Endometrium (tissue), 2 donors: ENCODE measurements around the gene RABAC1.
A peak's percentile ranks its signal among the peaks of the same experiment; 100 is the strongest.
"Not testable (repeated sequence)": the region's sequence is repeated elsewhere in the genome, so short reads cannot be mapped to it uniquely, and the experiment has no call there.

Experiments
- FAIRE-seq: peaks from 2 replicates; lab custom pipeline; 2012; peaks lifted over from hg19 to GRCh38; lab: Jason Lieb, UNC
- donor health status: control.
- donor health status: control.

Gene RABAC1, protein sequence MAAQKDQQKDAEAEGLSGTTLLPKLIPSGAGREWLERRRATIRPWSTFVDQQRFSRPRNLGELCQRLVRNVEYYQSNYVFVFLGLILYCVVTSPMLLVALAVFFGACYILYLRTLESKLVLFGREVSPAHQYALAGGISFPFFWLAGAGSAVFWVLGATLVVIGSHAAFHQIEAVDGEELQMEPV

DNA sequence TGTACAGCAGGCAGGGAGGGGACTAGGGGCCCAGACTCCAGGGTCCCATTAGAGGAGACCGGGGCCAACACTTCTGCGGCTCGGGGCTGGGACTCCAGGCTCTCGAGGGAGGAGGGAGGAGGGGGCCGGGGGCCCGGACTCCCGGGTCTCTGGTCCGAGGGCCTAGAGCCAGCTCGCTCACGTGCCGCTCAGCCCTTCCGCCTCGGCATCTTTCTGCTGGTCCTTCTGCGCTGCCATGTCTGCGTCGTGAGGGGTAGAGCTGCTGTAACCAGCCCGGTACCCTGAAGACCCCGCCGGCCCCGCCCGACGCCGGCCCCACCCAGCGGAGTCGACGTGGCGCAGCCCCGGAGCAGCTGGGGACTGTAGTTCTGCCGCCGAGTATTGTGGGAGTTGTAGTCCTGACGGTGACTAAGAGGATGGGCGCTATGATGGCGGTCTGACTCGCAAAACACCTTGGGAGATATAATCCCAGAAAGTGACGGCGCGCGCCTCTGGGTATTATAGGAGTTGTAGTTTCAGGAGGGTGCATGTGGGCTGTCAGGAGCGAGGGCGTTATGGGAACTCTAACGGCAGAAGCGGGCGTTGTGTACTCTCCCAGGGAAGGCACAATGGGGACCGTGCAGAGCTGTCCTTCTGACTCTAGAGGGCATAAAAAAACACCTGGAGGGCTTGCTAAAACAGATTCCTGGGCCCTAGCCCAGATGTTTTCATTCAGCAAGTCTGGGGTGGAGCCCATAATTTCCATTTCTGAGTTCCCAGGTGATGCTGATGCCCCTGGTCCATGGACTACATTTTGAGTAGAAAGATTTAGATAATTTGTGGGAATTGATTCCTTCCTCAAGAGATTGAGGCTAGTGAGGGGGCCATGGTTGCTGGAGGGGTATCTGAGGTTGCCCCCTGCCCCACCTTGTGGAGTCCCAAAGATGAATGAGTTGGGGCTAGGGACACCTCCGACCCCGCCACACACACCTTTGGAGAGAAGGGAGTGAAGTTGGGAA lies at the start of gene RABAC1:
Gene RABAC1 (minus strand): TSS at position 266 of the 998 bp plus-strand sequence. CDS start 29 bp downstream, at position 237.
- FAIRE-seq, result peak; percentile 45

DNA sequence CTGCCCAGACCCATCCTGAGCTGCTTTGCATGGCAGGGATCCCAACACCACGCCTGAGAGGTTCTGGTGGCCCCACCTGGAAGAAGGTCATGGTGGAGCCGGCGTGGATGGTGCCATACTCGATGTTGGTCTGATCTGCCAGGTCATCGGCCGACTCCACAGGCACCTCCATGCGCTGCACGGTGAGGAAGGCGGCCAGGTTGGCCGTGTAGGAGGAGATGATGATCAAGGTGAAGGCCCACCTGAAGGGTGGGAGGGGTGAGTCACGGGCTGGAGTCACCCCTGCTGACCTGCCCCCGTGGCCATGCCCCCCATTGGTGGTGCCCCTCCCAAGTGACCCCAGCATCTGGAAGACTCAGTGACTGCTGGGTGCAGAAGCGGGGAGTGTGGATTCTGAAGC lies 47.4 kb upstream of the RABAC1 start:
- FAIRE-seq, result no peak

DNA sequence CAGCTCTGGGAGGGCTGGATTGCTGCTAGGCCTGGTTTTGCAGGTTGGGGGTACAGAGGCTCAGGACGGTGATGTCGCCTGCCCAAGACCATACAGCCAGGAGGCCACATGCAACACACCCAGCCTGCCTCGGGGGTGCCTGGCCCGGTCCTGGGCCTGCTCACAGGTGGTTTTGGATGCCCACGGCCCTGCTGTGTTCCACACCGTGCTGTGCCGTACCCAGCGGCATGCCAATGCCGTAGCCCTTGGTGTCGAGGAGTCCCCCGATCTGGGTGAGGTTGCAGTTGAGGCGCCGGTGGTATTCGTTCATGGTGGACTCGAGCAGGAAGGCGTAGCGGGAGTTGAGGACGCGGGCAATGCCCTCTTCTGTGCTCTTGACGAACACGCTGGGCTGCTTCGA lies 46.4 kb upstream of the RABAC1 start:
- no peak for FAIRE-seq

DNA sequence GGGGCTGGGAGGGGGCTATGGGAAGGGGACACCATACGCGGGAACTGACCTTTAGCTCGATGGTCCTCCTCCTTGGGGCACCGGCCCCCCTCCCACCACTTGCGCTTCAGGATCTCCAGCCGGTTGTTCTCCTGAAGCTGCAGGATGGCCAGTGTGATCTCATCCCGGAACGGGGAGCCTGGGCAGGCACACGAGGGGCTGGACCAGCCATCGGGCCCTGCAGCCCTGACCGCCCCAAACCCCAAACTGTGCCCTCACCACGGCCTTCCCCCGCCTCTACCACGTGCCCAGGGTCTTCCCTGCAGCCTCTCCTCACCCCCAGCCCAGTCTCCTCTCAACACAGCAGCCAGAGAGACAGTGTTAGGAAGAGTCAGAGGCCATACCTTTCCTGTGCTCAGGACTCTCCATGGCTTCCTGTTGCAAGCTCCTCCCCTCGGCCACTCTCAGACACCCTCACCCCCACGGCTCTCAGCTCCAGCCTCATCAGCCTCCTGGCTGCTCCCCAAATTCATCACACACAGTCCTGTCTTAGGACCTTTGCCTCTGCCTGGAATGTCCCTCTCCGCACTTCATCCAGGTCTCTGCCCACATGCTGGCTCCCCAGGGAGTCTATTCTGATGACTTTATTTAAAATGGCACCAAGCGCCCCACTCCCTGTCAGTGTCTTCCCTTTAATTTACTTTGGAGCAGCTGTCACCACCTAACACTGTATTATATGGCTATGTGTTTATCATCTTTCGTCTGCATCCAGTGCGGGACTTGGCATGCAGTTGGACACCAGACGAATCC lies 44.6 kb upstream of the RABAC1 start:
- no peak for FAIRE-seq

DNA sequence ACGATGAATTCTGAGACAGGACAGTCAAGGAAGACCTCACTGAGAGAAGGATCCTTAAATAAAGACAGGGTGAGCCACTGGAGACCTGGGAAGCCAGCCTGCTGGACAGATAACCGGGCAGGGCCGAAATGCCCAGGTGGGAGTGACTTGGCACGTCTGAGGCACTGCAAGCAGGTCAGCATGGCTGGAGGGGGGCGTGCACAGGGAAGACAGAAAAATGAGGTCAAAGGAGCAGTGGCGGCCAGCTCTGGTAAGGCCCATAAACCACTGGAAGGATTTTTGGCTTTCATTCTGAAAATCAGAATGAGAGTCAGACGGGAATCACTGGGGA lies 40.7 kb upstream of the RABAC1 start:
- no peak for FAIRE-seq

DNA sequence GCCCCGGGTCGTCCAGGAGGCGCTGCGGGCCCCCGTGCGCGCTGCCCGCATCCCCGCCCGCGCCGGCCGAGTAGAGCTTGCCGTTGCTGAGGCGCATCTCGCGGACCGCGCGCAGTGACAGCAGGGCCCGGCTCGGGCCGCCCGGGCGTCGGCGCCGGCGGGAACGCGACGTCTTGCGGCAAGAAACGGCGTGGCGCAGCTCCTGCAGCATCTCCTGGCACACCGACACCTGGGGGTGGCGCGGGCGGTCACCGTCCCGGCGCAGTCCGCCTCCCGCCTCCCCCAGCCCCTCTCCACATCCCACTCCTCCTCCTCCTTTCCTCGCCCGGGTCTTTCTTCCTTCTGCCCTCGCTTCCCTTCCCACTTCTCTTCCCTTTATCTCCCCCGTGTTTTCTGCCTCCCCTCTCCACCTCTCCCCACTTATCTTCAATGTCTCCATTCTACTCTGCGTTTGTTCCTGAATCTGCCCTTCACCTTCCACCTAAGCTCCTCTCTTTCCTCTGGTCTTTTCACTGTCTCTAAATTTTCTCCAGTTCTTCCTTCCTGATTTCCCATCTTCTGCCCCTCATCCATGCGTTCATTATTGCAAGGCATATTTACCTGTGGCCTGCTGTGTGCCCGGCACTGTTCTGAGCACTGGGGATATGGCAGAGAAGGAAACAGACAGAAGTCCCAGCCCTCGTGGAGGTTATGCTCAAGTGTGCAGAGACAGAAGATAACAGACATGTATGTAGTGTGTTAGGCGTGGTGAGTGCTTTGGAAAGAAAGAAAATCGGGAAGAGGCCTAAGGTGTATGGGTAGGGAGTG lies 40.2 kb upstream of the RABAC1 start:
- no peak for FAIRE-seq

DNA sequence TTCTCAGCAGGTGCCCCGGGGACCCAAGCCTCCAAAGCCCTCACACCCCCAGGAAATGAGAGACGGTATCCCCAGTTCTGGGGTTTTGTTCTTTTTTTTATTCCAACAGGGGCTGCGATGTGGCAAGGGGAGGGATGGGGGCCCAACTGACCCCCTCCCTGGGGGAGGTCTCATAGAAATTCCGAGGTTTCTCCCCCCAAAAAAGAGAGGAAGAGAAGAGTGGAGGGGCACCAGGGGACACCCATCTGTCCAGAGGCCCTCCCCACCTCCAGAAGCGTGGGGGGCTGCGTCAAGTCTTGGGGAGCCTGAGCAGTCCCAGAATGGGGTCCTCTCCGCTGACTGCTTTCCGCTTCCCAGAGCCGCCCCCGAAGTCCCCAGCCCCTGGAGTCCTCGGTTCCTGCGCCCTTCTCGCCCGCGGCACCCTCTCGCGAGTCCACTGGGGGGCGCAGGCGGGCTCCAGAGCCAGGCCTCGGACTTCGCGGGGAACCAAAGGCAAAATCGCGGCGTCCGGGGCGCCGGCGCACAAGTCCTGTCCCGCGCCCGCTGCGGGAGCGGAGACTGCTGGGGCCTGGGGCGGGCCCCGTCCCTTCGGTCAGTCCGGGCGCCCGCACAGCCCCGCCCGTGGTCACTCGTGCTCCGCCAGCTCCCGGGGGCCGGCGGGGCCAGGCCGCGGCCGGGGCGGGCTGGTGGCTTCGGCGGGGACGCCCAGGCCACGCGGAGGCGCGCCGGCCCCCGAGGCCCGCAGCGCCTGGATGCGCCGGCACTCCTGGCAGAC lies 39.3 kb upstream of the RABAC1 start:
- no peak for FAIRE-seq

DNA sequence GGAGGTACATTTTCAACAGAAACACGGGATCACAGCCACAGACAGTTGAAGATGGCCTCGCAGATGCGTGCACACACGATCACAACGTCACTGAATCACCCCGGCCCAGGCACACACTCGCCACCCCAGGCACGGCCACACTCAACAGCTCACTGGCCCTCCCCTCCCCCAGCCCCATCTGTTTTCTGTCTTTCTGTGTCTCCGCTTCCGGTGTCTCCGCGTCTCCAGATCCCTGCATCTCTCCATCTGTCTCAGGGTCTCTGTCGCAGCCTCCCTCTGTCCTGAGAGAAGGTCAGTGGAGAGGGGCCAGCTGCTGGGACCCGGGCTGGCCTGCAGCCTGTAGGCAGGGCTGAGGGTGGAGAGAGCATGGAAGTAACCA lies 38.7 kb upstream of the RABAC1 start:
- no peak for FAIRE-seq

DNA sequence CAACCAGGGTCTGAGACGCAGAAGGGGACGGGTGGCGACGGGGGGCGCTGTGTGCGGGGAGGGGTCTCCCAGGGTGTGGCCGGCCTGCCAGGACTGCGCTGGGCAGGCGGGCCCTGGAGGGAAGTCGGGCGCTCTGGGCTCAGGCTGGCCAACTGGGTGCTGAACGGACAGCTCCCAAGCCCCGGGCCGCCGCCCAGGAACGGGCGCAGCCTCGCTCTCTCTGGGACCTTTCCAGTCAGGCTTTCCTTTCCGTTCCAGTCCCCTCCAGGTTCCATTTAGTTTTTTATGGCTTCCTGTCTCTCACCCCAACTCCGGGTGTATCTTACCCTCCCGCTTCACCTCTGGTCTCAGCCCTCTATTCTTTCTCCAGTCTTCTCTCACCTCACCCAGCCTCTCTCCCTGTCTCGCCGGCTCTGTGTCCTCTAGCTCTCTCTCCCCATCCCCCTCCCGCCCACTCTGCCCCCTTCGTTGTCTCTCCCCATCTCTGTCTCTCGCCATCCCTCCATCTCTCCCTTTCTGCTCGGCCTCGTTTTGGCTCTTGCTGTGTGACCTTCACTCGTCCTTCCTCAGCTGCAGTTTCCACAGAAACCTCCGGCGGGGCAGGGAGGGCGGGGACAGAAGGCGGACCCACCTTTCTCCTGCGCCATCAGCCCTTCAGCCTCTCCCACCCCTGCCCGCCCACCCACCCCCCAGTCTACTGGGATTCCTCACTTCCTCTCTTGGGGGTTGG lies 38.2 kb upstream of the RABAC1 start:
- FAIRE-seq, result no peak

DNA sequence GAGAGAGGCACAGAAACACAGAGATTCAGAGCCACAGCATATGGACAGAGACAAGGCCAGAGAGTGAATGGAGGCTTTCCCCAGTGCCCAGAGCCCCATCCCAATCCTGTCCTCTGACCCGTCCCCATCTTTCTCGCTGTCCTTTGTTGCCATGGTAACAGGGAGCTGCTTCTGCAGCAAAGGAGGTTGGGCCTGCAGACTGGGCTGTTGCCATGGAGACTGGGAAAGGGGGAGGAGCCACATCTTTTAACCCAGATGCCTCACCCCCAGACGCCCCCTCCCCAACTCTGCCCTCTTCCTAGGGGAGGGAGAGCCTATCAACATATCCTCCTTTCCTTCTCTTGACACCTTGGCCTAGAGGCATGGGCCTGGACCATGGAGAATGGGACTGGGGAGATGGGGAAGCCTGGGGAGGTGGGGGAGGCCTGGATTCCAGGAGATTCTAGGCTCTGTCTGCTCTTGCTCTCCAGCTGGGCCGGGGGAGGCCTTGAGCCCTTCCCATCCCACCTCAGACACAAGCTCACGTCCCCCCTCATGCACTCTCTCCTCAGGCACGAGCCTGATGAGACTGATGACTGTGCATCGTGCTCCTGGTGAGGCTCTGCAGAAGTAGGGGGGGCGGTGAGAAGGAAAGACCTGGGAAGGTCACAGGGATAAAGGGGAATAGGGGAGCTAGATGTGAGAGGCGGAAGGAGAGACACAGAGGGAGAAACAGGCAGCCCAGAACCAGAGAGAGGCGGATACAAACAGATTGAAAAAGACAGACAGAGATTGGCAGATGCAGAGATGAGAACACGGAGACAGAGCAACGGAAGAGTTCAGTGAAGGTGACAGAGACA lies 37.1 kb upstream of the RABAC1 start:
- no peak for FAIRE-seq

DNA sequence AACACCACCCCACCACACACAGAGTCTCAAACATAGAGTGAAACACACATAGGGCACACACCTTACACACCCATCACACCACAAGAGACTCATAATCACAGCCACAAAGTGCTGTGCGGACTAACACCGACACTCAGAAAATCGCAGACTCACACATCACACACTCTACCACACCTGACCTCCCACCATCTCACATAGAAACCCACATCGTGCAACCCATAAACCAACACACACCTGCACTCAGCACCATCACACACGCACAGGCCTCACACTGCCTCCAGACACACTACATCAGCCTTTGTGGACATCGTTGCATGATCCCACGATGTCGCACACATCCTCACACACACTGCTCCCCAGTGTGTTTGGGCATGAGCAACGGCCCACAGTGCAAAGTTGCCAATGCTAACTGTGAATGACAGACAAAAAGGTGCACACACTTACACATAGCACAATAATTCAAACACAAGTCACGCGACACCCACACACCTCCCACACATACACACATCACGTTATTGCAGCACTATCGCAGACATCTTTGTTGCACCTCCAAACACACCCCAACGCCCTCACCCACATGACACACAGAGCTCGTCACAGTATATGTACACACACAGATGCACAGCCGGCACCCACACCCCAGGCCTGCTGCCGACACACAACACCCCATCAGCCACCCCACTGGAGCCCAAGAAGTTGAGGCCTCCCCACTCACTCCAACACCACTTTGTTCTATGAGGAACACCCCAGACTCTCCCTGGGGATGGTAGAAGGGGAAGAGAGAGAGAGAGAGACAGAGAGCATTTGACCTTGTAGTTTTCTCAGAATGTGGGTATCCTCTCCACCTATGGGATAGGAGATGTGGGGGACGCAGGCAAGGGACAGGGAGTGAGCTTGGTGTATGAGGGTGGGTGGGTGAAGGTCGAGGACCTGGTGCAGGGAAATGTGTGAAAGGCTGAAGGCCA lies 36.2 kb upstream of the RABAC1 start:
- no peak for FAIRE-seq

DNA sequence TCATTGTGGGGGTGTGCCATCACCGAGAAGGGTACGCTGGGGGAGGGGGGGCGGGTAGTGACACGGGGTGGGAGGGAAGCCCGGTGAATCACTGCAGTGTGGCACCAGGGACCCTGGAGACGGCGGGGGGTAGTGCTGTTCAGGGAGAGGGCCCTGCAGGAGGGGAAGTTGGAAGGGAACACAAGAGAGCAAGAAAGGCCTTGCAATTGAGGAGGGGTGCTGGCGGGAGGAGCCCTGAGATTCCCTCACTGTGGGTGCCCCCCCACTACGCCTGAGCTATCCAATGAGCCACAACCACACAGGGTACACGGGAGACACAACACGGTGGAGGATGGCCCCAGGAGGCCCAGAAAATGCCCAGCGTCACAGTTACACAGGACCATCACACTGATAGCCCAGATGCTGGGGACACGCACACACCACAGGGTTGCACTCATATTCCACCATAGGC lies 35.4 kb upstream of the RABAC1 start:
- FAIRE-seq, result no peak

DNA sequence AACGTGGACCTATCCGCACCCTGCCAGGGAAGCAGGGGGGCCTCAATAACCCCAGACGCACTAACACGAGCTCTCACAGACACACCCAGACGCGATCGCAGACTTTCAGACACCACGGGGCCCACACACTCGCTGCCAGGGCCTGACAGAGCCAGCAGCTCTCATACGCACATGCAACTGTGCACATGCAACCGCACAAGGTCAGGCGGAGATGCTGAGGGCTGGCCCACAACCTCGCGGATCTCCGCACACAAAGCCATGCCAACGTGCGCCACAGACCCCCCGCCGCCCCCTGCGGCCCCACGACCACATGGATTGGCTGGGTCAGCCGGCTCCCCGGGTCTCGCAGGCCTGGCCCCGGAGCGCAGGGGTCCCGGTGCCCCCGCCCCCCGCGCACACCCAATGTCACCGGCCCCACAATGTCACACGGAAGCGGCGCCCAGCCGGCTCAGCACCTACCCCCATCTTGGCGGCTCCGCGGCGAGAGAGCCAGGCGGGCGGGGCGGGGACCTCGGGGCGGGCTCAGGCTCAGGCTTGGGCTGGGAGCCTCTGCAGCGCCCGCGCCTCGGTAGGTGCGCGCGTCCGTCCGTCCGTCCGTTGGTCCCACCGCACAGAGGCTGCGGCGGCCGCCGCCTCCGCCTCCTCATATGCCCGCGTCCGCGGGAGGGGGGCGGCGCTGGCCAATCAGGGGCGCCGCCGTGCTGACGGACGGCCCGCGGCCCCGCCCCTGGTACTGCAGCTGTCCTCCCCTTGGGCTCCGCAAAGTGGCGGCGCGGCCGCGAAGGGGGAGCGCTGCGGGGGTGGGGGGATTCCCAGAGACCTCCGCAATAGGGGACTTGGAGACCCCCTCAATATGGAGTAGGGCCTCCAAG lies 34.7 kb upstream of the RABAC1 start, which contains the start of gene ATP1A3:
Gene ATP1A3 (minus strand): TSS at position 619 of the 872 bp plus-strand sequence. CDS start 154 bp downstream, at position 465.
- no peak for FAIRE-seq

DNA sequence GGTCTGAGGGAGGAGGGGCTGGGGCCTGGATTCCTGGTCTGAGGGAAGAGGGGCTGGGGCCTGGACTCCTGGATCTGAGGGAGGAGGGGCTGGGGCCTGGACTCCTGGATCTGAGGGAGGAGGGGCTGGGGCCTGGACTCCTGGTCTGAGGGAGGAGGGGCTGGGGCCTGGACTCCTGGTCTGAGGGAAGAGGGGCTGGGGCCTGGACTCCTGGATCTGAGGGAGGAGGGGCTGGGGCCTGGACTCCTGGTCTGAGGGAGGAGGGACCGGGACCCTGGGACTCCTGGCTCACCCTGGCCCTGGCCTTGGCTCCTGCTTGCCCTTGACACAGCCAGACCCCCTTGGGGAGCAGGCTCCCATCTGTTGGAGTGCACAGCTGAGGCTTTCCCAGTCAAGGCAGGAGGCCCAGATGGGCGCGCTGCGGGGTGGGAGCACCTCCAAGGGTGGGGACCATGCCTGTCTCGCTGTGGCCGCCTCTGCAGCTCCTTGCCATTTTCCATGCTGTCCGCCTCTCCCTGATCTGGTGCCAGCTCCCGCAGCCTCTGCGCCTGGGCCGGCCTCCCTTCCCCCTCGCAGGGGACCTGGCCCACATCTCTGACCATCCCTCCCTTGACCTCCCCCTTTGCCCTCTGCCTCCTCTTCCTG lies 32.9 kb upstream of the RABAC1 start:
- FAIRE-seq, result not testable (repeated sequence)

DNA sequence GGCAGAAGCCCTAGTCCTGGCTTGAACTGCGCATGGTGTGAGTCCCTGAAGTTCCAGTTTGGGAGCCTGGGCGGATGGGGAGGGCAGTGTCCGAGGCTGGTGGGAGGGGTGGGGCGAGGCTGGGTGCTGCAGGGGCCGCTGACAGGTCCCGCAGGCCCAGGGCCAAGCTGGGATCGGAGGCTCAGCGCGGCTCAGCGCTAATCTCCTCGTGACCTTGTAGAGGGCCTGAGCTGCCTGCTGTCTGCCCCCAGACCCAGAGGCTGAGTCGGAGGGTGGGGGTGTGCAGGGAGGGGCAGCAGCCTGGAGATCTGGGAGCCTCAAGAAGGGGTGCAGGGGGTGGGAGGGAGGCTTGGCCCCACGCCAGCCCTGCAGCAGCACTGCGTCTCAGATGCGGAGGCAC lies 31.9 kb upstream of the RABAC1 start:
- FAIRE-seq, result no peak

DNA sequence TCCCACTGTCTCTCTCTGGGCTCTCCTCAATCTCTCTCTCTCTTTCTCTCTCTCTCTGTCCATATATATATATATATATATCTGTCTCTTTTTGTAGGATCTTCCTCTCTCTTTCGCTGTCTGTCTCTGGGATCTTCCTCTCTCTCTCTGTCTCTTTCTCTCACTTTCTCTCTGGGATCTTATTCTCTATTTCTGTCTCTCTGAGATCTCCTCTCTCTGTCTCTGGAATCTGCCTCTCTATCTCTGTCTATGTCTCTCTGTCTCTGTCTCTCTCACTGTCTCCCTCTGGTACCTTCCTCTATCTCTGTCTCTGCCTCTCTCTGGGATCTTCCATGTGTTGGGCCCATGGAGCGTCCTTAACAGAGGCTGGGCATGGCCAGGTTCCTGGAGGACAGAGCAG lies 31.5 kb upstream of the RABAC1 start:
- no peak for FAIRE-seq

DNA sequence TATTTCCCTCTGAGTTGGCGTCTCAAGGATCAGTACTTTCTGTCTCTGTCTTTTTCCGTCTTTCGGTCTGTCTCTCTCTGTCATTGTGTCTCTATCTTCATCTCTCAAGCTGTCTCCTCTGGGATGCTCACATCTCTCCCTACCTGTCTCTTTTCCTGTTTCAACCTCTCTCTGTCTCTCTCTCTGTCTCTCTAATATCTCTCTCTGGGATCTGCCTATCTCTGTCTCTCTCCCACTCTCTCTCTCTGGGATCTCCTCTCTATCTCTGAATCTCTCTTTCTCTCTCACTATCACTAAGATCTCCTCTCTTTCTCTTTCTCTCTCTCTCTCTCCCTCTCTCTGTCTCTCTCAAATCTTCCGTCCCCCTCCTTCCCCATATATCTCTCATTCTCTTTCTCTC lies 30.9 kb upstream of the RABAC1 start:
- FAIRE-seq, result no peak
